Stromal cell of bone marrow (primary cell): ENCODE measurements around the gene HOXA13.

Experiments
- DNase-seq: peaks from one replicate; pipeline ENCODE4 v3.0.0-alpha.2; 2012; ENCODE audit warnings: low read depth

Gene HOXA13

DNA sequence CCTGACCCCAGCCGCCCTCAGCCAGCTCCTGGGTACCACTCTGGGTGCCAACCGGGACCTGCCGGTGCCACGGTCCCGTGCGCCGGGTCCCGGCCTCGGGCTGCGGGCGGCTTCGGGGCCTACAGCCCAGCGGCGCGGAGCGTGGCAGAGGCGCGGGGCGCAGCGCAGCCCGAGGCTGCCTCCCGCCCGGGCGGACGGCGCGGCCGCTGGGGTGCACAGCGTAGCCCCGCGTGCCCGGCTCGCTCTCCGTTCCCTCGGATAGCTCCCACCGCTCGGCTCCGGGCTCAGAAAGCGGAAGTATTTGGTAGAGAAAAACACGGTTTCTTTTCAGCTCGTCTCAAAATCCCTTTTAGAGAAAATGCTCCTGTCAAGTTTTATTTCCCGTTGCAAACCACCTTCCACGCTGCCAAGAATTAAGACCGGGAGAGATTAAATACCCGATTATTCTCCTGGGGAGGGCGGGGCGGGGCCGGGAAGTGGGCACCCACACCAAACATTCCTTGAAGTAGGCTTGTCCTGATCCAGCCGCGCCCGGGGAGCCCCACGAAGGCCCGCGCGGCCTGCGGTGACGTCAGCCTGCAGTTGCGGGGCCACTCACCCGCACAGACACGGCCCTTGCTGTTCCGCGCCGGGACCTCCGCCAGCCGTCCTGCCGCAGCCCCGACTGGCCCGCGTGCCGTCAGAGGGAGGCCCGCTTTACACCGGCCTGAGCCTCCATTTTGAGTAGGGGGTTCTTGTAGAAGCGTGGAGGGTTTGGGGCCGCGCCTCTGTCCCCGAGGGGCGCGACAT is 7.2 kb downstream of the HOXA13 start:
- DNase-seq = no peak

DNA sequence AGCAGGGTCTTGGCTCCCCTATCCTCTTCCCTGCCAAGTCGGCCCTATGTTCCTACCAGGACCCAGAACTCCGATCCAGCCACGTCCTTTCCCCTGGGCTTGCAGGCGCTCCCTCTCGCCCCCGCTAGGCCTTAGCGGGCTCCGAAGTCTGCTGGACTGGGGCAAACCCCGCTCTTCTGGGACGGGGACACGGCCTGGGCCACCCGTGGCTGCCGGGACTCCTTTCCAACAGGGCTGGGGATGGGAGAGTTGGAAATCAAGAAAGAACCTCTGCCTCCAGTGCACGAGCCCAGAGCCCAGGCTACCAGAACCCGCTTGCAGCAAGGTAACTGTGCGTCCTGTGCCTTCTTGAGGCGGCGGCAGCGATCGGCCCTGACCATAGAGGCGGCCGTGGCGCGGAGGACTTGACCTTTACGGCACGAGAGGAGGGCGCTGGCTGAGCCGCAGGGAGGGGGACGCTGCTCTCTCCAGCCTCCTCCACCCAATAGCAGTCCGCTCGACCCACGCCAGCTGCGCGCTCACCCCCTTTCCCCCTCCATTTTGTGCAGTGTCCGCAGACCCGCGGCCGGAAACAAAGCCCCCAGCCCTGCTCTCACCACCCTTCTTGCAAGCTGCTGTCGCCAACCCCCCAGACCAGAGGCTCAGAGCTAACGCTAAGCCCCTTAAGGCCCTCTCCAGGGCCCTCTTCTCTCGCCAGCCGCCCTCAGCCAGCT is 7.9 kb downstream of the HOXA13 start:
- no peak for DNase-seq

DNA sequence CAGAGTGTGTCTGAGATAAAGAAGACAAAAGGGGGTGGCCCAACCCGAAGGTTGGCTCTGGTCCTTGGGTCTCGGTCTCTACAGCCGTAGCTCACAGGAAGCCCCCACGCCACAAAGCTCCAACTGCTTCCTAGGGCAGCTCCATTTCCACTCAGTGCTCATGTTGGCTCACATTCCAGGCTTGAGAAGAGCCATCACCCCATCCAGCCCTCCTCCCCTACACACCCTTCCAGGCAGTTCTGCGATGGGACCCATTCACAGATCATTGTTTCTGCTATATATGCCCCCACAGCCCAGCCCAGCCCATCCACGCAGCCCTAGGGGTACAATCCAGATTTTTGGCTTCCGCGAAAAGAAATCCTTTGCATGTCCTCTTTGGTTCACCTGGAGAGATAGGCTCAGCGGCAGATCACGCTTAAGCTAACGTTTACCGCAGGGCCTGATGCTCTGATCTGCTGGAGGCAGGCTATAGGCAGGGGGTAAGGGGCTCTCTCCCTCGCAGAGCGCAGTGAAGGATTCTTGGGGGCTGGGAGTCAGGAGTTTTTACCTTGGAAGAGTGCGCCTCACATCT is 8.6 kb downstream of the HOXA13 start:
- no peak for DNase-seq

- no peak for DNase-seq
Observed at GRCh38 chr7:27189997-27190748, 9.7 kb downstream of the HOXA13 start.

GRCh38 chr7:27189295-27189996 is 10.4 kb downstream of the HOXA13 start:
- no peak for DNase-seq

GRCh38 chr7:27188386-27189294 is 11.3 kb downstream of the HOXA13 start:
- DNase-seq = no peak

DNA sequence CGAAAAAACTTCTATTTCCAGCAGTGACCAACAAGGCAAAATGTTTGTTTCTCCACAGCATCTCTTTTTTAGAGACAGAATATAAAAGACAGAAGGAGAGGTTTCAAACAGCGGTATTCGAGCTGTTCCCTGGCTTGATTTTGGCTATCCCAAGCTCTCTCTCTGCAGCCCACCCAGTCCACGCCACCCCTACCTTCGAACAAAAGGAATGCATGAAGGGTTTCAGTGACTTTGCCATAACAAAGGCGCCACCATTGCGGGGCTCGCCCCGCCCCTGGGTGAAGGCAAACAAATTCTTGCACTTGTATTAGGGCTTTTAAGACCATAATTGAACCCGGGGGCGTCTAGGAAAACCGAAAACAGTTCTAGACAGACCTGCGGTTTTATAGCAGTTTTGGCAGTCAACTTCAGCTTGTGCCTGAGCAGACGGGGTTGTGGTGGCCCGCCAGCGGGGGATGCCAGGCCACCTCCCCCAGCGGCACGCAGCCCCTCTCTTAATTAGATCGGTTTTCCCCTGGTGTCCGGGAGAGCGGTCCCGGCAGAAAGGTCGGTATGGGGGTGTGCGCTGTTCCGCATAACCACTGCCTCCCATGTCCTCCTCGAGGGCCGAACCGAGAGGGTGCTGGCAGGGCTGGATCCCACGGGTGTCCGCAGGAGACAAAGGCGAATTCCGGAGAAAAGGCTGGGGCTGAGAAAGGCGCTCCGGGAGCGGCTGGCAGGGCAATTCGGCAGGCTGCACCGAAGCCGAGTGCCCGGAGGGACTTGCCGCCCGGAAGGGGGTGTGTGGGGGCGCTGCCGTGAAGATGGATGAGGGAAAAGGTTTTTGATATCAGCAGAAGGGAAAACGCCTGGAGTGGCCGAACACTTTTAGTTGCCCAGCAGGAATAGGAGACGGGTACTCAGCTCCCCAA is 12.2 kb downstream of the HOXA13 start:
- no peak for DNase-seq

DNA sequence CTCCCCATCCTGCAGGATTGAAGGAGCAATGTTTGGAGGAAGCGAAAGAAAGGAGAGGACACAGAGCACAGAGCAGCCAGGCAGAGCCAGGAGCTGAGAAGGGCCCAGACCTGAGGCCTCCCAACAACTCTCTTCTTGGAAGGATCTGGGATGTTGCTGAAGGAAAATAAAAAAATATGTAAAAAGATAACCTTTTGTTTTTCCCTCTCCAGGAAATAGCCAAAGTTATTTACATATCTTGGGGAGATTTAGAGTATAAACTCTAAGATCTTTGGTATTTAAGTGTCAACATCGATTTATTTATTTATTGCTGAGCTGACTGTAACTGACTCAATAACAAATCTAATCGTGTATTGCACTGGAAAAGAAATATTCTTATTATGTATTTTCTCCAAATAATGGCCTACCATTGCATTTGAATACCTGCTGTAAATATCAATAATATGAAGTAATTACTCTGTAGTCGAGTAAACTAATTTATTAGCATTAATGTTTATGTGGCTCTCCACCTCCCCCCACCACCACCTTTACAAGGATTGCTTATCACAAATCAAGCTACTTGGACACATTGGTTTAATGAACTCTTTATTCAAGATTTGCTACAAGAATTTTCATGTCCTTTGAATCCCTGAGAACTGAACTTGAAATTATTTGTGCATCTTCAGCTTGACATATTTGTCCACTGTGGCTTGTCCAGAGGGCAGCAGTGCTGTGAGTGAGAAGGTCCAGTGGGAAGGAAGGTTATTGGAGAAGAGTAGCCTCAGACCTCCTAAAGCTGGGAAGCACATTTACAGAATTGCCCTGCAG is 13.0 kb downstream of the HOXA13 start:
- DNase-seq = no peak

GRCh38 chr7:27185854-27186667 is 13.8 kb downstream of the HOXA13 start:
- DNase-seq = no peak

GRCh38 chr7:27185013-27185853 is 14.7 kb downstream of the HOXA13 start, which contains the start of gene HOXA11:
Gene HOXA11, minus strand, starts transcription at chr7:27185232. Its CDS starts 88 bp downstream, at chr7:27185144.
- DNase-seq = peak; percentile 84

- no peak for DNase-seq
Observed at GRCh38 chr7:27184337-27185012, 15.4 kb downstream of the HOXA13 start.

DNA sequence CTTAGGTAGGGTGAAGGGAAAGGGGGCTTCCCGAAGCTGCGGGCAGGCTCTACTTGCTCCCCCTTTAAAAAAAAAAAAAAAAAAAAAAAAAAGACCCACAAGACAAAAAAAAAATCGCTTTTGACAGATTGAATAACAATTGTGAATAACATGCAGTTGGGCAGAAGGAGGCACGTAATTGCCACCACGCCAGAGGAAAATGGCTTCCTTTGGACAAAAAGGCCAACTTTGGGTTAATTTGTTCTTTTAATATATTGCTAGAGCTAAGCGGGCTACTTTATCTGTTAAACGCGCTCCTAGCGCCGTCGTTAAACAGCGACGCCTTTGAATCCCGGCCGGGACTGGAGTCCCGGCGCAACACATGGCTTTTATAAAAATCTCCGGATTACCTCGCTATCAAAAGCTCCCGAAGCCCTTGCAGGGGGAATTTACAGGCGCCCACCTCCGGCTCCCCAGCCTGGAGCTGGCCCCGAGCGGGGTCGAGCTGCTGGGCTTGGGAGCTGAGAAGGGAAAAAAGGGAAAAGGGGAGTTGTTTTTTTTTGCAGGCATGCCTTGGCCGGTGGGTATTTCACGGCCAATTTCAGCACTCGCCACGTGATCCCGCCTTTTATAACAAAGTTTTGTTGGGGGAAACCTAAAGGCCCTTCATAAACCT is 16.1 kb downstream of the HOXA13 start:
- DNase-seq = no peak

DNA sequence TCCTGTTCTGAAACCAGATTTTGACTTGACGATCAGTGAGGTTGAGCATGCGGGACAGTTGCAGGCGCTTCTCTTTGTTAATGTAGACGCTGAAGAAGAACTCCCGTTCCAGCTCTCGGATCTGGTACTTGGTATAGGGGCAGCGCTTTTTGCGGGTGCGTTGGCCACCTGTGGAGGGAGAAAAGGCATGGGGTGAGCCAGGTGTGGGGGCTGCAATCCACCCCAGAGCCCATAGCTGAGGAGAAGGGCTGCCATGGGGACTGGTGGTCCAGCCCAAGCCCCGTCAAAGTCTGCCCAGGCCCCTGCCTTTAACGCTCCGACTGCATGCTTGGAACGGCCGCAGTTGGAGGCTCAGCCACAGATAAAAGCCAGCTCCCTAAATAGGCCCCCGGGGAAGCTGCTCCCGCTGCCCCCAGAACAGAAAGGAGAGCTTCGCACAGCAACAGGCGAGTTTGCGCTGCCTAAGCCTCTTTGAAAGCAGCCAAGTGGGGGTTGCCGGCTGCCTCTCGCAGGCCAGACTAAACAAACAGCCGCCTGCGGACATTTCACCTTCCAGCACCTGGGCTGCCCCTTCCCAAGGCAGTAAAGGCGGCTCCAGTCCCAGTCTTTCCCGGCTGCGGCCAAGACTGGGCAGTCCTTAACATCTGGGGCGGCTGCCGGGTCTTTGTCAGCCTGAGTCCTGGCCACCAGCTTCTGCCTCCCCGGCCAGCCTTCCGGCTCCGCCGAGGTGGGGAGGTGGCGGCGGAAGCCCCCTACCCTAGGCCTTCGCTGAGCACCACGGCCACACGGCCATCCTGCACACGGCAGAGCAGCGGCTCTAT is 16.8 kb downstream of the HOXA13 start:
- no peak for DNase-seq

GRCh38 chr7:27182285-27182841 is 17.5 kb downstream of the HOXA13 start:
- no peak for DNase-seq
